Keratinocyte (primary cell): ENCODE data around the gene ASPSCR1.

Experiments used
- EZH2 ChIP-seq: IDR thresholded peaks from one replicate; pipeline ENCODE4 v1.6.1; 2012; ENCODE audit warnings: inconsistent platforms, mild to moderate bottlenecking, low read length, moderate library complexity
- TF ChIP-seq, protein P1 (sequence below), 3 experiments: IDR thresholded peaks in 1 of 3; conservative IDR thresholded peaks in 1 of 3; optimal IDR thresholded peaks in 1 of 3; 2 replicates in 2 of 3; 3 replicates in 1 of 3; pipeline versions ENCODE3 to v1.5.1; 2011; ENCODE audit warnings: low read length in 3 of 3, mild to moderate bottlenecking in 3 of 3, moderate library complexity in 2 of 3, control low read depth in 1 of 3, inconsistent platforms in 1 of 3; ENCODE audit not compliant: insufficient read depth in 2 of 3; ENCODE audit errors: extremely low read depth in 1 of 3

DNA sequence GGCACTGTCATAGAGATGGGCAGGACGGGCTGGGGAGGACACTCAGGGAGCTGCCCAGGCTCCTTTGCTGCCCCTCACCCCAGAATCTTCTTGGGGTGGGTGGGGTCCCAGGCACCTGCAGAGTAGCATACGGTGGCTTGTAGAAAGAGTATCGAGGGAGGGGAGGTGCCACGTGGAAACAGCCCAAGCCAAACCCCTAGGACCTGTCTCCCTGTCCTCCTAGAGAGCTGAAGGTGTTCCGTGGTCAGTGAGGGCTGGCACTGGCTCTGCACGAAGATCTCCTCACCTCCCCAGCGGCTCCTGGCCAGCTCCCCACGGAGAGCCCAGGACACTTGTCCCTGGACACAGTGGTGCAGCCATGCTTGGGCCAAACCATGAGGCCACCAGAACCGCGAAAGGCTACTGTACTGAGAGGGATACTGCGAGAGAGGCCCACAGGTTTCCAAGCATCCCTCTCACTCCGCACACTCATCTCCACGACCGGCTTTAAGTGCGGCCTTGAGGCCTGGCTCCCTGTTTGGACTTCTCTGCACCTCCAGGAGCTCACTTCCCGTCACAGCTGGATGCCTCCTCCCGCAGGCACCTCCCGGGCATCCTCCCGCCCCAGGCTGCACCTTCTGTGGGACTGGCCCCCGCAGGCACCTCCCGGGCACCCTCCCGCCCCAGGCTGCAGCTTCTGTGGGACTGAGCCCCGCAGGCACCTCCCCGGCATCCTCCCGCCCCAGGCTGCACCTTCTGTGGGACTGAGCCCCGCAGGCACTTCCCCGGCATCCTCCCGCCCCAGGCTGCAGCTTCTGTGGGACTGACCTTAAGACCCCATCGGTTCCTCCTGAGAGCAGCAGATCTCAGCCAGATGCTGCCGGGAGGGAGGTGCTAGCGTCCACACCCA, 47.9 kb upstream of the ASPSCR1 start:
- TF ChIP-seq, protein P1, sequence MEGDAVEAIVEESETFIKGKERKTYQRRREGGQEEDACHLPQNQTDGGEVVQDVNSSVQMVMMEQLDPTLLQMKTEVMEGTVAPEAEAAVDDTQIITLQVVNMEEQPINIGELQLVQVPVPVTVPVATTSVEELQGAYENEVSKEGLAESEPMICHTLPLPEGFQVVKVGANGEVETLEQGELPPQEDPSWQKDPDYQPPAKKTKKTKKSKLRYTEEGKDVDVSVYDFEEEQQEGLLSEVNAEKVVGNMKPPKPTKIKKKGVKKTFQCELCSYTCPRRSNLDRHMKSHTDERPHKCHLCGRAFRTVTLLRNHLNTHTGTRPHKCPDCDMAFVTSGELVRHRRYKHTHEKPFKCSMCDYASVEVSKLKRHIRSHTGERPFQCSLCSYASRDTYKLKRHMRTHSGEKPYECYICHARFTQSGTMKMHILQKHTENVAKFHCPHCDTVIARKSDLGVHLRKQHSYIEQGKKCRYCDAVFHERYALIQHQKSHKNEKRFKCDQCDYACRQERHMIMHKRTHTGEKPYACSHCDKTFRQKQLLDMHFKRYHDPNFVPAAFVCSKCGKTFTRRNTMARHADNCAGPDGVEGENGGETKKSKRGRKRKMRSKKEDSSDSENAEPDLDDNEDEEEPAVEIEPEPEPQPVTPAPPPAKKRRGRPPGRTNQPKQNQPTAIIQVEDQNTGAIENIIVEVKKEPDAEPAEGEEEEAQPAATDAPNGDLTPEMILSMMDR (optimal IDR thresholded peaks at IDR 0.05 in 1 of 3, IDR thresholded peaks at IDR 0.05 in 1 of 3, conservative IDR thresholded peaks at IDR 0.05 in 1 of 3; ENCODE audit: extremely low read depth in 1 of 3, insufficient read depth in 2 of 3, low read length in 3 of 3) = no peak
- TF ChIP-seq EZH2 = no peak
